ENCODE results near the gene GPR158.

GPR158 gene

DNA sequence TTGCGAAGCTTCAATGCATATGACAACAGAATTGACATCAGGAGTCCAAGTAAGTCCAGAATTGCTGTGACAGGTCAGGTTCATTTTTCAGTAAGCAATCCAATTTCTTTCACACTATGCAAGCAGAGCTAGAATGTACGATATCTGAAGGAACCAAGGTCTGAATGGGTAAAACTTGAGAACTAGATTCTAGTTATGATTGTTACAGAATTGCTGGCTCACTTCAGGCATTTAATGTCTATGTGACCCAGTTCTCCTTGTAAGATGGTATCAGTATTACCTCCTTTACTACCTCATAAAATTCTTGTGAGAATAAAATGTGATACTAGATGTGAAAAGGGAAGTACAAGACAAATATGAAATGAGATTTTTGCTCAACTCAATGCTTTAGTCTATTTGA, 159.6 kb downstream of the GPR158 start:
- Histone ChIP-seq H3F3A (ENCODE audit: low read depth) (no peaks in the 10 kb centered on the region), H3K4me2 (ENCODE audit: low read depth, low read length, poor library complexity, severe bottlenecking) (no peak overlapping the region), H3K79me2 (ENCODE audit: insufficient read depth, low read length) (no peaks in the 10 kb centered on the region), H3K9ac (ENCODE audit: low read depth, low read length, poor library complexity, severe bottlenecking) (no peak overlapping the region), H4K20me1 (ENCODE audit: insufficient read depth, low read length, poor library complexity, severe bottlenecking) (no peaks in the 10 kb centered on the region), H3K36me3 (ENCODE audit: insufficient read depth, low read length) (no peaks in the 10 kb centered on the region), H3K9me3 (ENCODE audit: insufficient read depth, low read depth, low read length) (no peaks in the 10 kb centered on the region), H3K27me3 (ENCODE audit: insufficient read depth, low read length, poor library complexity, severe bottlenecking) (no peaks in the 10 kb centered on the region), H3K4me3 (ENCODE audit: low read length, poor library complexity, severe bottlenecking) (no peak overlapping the region), H3K9me2 (replicated peaks; ENCODE audit: low read depth, low read length) (no peaks in the 10 kb centered on the region), H2AFZ (ENCODE audit: low read length) (no peak overlapping the region), H3K4me1 (ENCODE audit: insufficient read depth, low read length, poor library complexity, severe bottlenecking) (no peaks in the 10 kb centered on the region)
- TF ChIP-seq, protein P1, sequence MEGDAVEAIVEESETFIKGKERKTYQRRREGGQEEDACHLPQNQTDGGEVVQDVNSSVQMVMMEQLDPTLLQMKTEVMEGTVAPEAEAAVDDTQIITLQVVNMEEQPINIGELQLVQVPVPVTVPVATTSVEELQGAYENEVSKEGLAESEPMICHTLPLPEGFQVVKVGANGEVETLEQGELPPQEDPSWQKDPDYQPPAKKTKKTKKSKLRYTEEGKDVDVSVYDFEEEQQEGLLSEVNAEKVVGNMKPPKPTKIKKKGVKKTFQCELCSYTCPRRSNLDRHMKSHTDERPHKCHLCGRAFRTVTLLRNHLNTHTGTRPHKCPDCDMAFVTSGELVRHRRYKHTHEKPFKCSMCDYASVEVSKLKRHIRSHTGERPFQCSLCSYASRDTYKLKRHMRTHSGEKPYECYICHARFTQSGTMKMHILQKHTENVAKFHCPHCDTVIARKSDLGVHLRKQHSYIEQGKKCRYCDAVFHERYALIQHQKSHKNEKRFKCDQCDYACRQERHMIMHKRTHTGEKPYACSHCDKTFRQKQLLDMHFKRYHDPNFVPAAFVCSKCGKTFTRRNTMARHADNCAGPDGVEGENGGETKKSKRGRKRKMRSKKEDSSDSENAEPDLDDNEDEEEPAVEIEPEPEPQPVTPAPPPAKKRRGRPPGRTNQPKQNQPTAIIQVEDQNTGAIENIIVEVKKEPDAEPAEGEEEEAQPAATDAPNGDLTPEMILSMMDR (conservative IDR thresholded peaks at IDR 0.05; ENCODE audit: low read length): no peak
- TF ChIP-seq EZH2phosphoT487 (IDR thresholded peaks at IDR 0.05; ENCODE audit: borderline replicate concordance): no peak

DNA sequence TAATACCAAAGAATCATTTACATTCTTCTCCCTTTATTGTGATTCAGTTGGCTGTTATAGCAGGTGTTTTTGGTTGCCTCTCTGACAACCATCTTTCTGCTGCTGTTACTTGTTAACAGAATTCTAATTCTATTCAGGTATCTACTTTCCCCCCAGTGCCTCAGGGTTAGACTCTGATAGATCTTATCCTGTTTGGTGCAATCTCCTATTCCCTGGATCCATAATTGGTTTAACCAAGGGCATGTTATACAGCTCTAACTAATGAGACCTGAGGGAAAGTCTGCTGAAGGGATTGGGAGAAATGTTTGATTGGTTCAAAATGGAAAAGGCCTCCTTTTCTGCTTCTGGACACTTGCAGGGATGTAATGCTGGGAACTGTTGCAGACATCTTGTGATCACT, 161.5 kb downstream of the GPR158 start:
- Histone ChIP-seq H3K27me3 (ENCODE audit: insufficient read depth, low read length, poor library complexity, severe bottlenecking) (no peaks in the 10 kb centered on the region), H3K9me3 (ENCODE audit: insufficient read depth, low read depth, low read length) (no peaks in the 10 kb centered on the region), H3F3A (ENCODE audit: low read depth) (no peaks in the 10 kb centered on the region), H3K4me3 (ENCODE audit: low read length, poor library complexity, severe bottlenecking) (no peak overlapping the region), H3K36me3 (ENCODE audit: insufficient read depth, low read length) (no peaks in the 10 kb centered on the region), H2AFZ (ENCODE audit: low read length) (no peak overlapping the region), H3K79me2 (ENCODE audit: insufficient read depth, low read length) (no peaks in the 10 kb centered on the region), H3K9me2 (replicated peaks; ENCODE audit: low read depth, low read length) (no peaks in the 10 kb centered on the region), H3K4me2 (ENCODE audit: low read depth, low read length, poor library complexity, severe bottlenecking) (no peak overlapping the region), H3K4me1 (ENCODE audit: insufficient read depth, low read length, poor library complexity, severe bottlenecking) (no peaks in the 10 kb centered on the region), H4K20me1 (ENCODE audit: insufficient read depth, low read length, poor library complexity, severe bottlenecking) (no peaks in the 10 kb centered on the region), H3K9ac (ENCODE audit: low read depth, low read length, poor library complexity, severe bottlenecking) (no peak overlapping the region)
- TF ChIP-seq, protein P1 (conservative IDR thresholded peaks at IDR 0.05; ENCODE audit: low read length): no peak

DNA sequence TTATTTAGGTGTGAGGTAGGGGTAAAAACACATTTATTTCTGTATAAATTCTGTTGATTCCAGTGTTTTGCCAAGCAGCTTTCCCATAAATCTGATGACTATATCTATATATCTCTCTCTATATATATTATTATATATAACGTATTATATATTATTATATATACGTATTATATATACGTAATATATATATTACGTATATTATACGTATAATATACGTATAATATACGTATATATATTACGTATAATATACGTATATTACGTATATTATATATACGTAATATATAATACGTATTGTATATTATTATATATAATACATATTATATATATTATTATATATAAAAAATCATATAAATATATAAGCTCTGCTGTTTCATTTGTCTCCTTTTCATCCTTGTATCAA, 163.5 kb downstream of the GPR158 start:
- H3K4me3 ChIP-seq (ENCODE audit: low read length, poor library complexity, severe bottlenecking): no peak overlapping the region
- no peak overlapping the region for H3K4me2 ChIP-seq (ENCODE audit: low read depth, low read length, poor library complexity, severe bottlenecking)
- no peaks in the 10 kb centered on the region for H3F3A ChIP-seq (ENCODE audit: low read depth)
- H3K36me3 ChIP-seq (ENCODE audit: insufficient read depth, low read length): no peaks in the 10 kb centered on the region
- TF ChIP-seq, protein P1 (conservative IDR thresholded peaks at IDR 0.05; ENCODE audit: low read length): no peak
- TF ChIP-seq EZH2phosphoT487 (IDR thresholded peaks at IDR 0.05; ENCODE audit: borderline replicate concordance): no peak
- H3K9me3 ChIP-seq (ENCODE audit: insufficient read depth, low read depth, low read length): no peaks in the 10 kb centered on the region
- H3K9me2 ChIP-seq (replicated peaks; ENCODE audit: low read depth, low read length): no peaks in the 10 kb centered on the region
- H3K27me3 ChIP-seq (ENCODE audit: insufficient read depth, low read length, poor library complexity, severe bottlenecking): no peaks in the 10 kb centered on the region
- H4K20me1 ChIP-seq (ENCODE audit: insufficient read depth, low read length, poor library complexity, severe bottlenecking): no peaks in the 10 kb centered on the region
- H3K9ac ChIP-seq (ENCODE audit: low read depth, low read length, poor library complexity, severe bottlenecking): no peak overlapping the region
- no peaks in the 10 kb centered on the region for H3K4me1 ChIP-seq (ENCODE audit: insufficient read depth, low read length, poor library complexity, severe bottlenecking)
- H2AFZ ChIP-seq (ENCODE audit: low read length): no peak overlapping the region
- no peaks in the 10 kb centered on the region for H3K79me2 ChIP-seq (ENCODE audit: insufficient read depth, low read length)
